ENCODE results near the gene TREML2.
"Not testable (repeated sequence)": the region's sequence is repeated elsewhere in the genome, so short reads cannot be mapped to it uniquely, and the experiment has no call there.

Gene TREML2

DNA sequence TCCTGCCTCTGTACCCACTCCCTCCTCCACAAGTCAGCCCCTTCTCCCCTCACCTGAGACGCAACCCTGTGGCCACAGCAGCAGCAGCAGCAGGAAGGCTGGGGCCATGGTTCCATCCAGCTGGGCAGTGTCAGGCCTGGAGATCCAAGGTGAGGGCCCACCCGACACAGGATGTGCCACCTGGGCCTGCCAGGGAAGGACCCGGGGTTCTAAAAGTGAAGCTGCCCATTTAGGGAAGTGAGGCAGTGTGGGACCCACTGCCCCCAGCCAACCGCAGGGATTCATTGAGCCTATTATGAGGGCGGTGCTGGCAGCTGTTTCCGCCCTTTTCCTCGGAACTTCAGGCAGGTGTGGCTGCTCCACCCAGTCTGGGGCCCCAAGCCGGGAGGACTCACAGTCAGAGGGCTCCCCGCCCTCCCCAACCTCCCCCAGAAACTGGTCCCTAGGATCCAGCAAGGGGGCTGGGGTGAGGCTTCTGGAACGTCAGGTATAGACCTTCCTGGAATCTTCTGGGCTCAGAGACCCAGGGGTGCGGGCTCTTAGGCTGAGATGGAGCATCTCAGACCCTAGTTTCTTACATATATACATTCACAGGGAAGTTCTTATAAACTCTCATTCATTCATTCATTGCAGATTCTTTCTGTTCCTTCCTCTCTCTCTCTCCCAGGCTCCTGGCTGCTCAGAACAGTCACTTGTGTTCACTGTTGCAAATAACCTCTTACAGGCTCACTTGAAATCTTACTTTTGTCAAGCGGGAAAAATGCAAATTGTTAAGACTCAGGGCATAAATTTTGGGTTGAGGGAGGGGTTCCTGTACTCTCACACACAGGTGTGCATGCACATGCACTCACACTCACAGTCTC lies at the start of gene TREML2:
Gene TREML2, minus strand, starts transcription at position 249 of the 863 bp plus-strand sequence. Its CDS starts 141 bp downstream, at position 108.
- no peak for DNase-seq

GRCh38 chr6:41247882-41248705 lies 47.1 kb upstream of the TREML2 start:
- no peak for DNase-seq

DNA sequence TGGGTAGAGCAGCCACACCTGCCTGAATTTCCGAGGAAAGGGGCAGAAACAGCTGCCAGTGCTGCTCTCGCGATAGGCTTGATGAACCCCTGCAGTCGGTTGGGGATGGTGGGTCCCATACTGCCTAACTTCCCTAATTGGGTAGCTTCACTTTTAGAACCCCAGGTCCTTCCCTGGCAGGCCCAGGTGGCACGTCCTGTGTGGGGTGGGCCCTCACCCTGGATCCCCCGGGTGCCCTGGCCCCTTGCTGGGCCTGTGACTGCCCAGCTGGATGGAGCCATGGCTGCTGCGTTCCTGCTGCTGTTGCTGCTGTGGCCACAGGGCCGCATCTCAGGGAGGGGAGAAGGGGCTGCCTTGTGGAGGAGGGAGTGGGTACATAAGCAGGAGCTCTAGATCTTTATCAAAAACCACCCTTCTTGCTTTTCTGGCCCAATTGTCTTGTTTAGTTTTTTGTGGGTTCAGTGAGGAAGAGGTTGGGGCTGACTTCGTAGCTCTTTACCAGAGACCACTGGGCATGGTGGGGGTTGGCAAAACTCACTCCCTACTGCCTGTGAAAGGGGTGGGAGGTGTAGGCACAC lies 46.4 kb upstream of the TREML2 start:
- no peak for DNase-seq

- DNase-seq, result not testable (repeated sequence)
Observed at GRCh38 chr6:41246529-41246928, 45.6 kb upstream of the TREML2 start.

DNA sequence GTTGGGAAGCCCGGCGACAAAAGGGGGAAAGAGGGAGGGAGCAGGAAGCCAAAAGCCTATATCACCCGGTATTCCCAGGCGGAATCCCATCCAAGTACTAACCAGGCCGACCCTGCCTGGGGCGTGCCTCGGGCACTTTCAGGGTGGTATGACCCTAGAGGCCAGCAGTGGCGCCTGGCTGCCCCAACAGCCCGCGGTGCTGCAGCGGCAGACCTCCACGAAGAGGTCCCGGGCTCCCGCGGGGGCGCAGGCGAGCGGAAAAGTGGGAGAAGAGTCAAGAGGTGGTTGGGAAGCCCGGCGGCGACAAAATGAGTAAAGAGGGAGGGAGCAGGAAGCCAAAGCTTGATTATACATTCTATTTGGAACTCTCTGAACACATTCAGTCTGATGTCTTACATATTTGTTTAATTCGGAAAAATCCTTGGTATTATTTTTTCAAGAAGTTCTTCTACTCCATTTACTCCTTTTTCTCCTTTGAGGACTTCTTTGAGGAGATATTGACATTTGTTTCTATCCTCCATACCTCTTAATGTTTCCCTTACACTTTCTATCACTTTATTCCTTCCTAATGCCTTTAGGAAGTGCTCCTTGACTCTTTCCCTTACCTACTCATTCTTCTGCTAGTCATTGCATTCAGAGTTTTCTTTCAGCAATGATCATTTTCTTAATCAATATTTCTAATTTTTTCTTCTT lies 38.7 kb upstream of the TREML2 start:
- DNase-seq, result no peak

GRCh38 chr6:41237128-41237527 lies 36.2 kb upstream of the TREML2 start:
- no peak for DNase-seq

GRCh38 chr6:41236276-41236675 lies 35.3 kb upstream of the TREML2 start:
- no peak for DNase-seq

DNA sequence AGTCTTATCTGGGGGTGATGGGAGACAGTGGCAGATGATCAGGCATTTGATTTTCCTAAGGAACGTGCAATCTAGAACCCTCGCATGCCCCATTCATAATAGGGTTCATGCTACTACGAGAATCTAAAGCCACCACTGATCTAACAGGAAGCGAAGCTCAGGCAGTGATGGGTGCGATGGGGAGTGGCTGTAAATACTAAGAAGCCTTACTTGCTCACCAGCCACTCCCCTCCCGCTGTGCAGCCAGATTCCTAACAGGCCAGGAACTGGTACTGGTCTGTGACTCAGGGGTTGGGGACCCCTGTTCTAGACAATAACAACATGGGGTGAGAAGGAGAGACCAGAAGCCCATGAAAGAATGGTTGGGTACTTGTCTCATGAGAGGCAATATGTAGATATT lies 31.7 kb upstream of the TREML2 start:
- DNase-seq, result no peak

GRCh38 chr6:41231246-41231645 lies 30.3 kb upstream of the TREML2 start:
- DNase-seq, result no peak

DNA sequence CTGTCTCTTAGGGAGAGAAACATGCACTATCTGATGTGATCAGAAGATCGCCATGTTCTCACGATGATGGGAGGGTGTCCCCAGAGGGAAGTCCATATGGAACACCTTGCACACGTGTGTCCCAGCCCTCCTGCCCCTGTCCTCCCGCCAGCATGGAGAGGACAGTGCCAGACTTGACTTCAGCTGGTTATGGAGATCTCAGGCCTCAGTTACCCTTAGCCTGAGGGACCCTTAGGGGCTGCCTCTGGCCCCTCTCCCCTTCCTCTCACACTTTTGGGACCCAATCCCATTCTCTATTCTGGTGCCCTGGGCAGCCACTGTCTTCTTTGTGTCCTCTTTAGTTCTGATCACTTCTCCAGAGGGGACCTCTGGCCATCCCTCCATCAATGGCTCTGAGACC lies 28.8 kb upstream of the TREML2 start:
- DNase-seq, result no peak

GRCh38 chr6:41228616-41229015 lies 27.7 kb upstream of the TREML2 start:
- no peak for DNase-seq

DNA sequence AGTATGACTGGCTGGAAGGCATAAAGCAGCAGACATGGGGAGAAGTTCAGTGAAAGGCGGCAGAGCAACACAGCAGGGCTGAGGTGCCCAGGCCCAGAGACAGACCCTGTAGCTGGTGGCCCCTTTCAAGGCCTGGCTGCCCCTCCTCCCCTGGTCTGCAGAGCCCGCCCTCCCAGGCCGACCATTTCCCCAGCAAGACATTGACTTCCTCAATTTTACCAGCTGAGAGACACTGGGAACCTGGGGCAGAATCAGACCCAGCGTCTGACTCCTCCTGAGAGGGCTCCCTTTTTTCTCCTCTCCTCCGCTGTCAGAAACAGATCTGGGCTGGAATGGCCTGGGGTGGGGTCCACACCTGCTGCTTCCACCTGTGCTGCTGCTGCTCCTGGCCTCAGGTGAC lies 27.1 kb upstream of the TREML2 start, which contains the start of gene TREML4:
Gene TREML4, plus strand, starts transcription at position 254 of the 400 bp plus-strand sequence. Its CDS starts 79 bp downstream, at position 333.
- DNase-seq, result no peak

GRCh38 chr6:41226752-41227151 lies 25.8 kb upstream of the TREML2 start:
- no peak for DNase-seq

- no peak for DNase-seq
Observed at GRCh38 chr6:41224800-41225199, 23.9 kb upstream of the TREML2 start.

GRCh38 chr6:41222513-41222912 lies 21.6 kb upstream of the TREML2 start:
- no peak for DNase-seq

- DNase-seq, result no peak
Observed at GRCh38 chr6:41222045-41222444, 21.1 kb upstream of the TREML2 start.

GRCh38 chr6:41216616-41217015 lies 15.7 kb upstream of the TREML2 start:
- DNase-seq, result no peak

- DNase-seq, result no peak
Observed at GRCh38 chr6:41215777-41216176, 14.8 kb upstream of the TREML2 start.

DNA sequence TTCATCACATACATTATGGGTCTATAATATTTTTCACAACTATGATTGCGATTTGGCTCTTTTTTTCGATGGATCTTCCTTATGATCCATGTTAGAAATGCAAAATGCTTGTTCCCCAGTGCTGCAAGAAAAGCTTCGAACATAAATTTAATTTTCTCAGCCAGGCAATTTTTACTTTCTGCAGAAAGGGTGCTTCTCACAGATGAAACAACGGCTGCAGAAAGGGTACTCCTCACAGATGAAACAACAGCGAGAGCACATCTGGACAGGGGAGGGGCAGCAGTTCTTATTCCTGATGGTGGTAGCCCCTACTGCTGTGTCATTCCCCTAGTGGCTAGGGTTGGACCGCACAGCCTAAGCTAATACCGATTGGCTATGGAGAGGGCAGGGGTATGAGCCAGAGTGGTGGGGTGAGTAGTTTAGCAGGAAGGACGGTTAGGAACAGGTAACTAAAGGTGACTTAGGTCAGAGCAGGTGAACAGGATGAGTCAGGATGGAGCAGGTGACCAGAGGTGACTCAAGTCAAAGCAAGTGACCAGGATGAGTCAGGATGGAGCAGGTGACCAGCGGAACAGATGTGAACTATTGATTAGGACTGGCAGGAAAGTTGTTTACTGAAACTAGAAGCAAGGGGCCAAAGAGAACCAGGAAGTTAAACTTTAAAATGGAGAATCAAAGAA lies 13.8 kb upstream of the TREML2 start:
- DNase-seq, result no peak

DNA sequence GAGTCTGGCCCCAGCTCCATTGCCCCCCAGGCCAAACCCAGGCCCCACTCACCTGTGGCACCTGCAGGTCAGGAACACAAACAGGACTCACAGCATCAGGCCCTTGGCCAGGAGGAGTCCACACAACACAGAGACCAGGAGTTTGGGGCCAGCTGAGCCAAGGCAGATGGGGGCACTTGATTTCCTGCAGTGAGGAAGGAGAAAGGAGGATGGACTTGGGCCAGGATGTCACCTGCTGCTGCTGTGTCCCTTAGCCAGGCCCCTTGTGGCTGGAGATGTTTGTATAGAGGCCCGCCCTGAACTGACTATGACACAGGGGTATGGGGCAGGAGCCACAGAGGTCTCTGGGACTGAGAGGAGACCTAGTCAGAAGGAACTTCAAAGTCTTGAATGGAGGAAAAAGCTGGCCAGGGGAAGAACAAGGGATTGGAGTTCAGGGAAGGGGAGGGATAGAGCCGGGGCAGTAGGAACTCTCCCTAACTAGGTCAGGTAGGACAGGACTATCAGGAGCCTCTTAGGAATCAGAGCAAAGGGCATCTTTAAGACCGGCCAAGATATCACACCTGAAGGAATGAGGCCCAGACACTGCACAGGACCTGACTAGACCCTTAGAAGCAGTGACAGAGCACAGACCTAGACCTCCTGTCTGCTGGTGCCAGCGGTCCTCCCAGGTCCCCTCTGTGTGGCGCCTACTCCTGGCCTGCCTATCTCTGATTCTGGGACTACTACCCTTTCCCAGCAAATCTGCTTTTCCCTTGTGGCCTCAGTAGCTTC lies 8.8 kb upstream of the TREML2 start:
- no peak for DNase-seq

GRCh38 chr6:41208439-41209106 lies 7.6 kb upstream of the TREML2 start:
- no peak for DNase-seq

Data from NCI-H1092 treated with DMSO at 0.1 percent for 48 hours (cell line).